Adipose tissue (tissue), 3 donors: ENCODE data around the gene SDHAF4. TPM values are rescaled to one million over a fixed set of nuclear protein-coding genes. Genes with fewer than 3 reads are reported as not detected.
"Not testable (repeated sequence)": the region's sequence is repeated elsewhere in the genome, so short reads cannot be mapped to it uniquely, and the experiment has no call there.

Source experiments
- H3K27ac ChIP-seq: one replicate; pipeline ENCODE4 v1.5.1; 2013; ENCODE audit warnings: low read depth, low read length
- WGBS, 3 donors: extraction: QIAGEN DNeasy Blood & Tissue Kit; methylation state at CpG; one replicate each; pipeline ENCODE4 v1.1.7; 2013; 5-methylcytosine and 5-hydroxymethylcytosine counted together
- polyA plus RNA-seq, 3 donors: library from polyadenylated mRNA; stranded (reverse); fragments of 200-250 nt; gene quantifications; one replicate each; pipeline ENCODE4 v1.2.3, GENCODE V29; 2013
- donor health status: healthy with polysubstance abuse.
- donor health status: Bipolar disorder and iron deficiency.
- donor health status: healthy.

The SDHAF4 gene
- polyA plus RNA-seq: 10 to 100 TPM in 1 of 3 donors, 1 to 10 TPM in 2; 3.5 to 14.1 (median 8.4) TPM

DNA sequence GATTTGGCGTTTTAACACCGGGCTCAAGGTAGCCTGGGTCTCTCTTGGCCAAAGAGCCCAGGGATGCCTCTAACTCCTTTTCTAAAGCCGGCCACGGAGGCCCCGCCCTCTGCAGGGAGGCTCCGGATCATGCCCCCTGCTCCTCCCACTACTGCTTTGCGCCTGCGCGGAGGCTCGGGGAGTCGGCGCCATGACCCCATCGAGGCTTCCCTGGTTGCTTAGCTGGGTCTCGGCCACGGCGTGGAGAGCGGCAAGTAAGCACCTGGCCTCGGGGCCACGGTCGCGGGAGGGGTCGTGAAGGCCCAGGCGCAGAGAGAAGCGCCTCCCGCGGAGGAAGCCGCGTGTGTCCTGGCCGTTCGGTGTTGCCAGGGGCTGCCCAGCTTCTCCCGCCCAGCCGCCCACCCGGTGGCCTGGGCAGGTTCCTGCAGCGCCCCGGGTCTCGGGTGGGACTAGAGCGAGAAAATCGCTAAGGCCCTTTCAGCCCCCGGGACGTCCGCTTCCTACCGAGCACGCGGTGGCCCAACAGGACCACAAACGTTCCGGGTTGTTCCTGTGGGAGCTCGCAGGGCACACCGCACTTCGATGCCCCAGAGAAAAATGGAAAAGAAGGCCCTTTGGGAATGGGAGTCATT lies at the start of gene SDHAF4:
SDHAF4 (plus strand) TSS at position 180 of the 632 bp plus-strand sequence; CDS start at position 191, 11 bp downstream.
- 1% methylated on average over 46 to 49 of the region's 49 CpGs for WGBS, 3 donors
- H3K27ac ChIP-seq: no peak within 1 kb of the TSS

DNA sequence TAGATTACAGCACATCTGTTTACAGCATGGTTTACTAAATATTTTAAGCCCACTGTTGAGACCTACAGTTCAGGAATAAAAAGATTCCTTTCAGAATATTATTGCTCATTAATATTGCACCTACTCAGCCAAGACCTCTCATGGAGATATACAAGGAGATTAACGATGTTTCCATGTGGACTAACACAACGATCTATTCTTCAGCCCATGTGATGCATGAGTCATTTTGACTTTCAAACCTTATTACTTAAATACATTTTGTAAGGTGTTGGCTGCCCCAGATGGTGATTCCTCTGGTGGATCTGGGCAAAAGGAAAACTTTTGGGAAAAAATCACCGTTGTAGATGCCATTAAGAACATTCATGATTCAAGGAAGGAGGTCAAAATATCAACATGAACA lies 48.0 kb upstream of the SDHAF4 start:
- H3K27ac ChIP-seq: no peak overlapping the region
- 81 to 91% (median 91%) methylated on average over 3 of the region's 3 CpGs for WGBS, 3 donors

GRCh38 chr6:70520575-70520974 lies 46.2 kb upstream of the SDHAF4 start:
- H3K27ac ChIP-seq: no peak overlapping the region

DNA sequence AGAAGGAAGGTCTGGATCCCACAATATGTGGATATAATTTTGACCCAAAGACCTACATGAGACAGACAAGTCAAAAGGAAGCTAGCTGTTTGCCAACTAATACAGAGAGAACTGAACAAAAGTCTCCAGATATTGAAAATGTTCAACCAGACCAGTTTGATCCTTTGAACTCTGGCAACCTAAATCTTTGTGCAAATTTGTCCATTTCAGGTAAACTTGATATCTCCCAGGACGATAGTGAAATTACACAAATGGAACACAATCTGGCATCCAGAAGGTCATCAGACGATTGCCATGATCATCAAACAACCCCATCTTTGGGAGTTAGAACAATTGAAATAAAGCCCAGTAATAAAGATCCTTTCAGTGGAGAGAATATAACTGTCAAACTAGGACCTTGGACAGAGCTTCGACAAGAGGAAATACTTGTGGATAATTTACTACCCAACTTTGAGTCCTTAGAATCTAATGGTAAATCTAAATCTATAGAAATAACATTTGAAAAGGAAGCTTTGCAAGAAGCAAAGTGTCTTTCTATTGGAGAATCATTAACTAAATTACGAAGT lies 41.9 kb upstream of the SDHAF4 start:
- WGBS, 3 donors: 66 to 93% (median 91%) methylated on average over 4 of the region's 4 CpGs
- no peak overlapping the region for H3K27ac ChIP-seq

DNA sequence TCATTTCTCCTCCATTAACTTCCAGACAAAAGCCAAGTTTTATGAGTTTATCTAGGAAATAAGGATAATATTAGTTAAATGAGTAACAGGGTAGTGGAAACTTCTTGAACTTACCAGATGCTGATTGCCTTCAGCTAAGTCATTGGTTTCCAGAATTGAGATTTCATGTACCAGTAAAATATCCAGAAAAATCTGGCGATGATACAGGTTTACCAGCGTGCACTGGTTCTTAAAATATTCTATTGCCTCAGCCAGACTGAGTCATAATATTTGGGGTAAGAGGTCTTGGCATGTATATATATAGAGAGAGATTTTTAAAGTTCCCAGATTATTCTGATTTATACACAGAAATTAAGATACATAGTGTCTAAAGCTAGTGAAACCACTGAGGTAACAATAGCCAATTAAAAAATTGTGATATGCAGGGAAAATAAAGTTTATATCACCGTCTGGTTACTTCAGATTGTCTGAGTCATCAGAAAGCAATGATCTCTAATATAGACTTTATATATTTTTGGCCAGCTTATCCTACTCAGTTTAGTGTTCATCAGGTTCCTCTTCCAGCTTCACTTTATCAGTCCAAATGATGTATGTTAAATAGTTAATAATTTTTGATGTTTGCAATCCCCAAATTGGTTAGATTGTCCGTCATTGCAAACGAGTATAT lies 39.5 kb upstream of the SDHAF4 start:
- WGBS, 3 donors: 91 to 95% (median 92%) methylated on average over 5 of the region's 5 CpGs
- no peak overlapping the region for H3K27ac ChIP-seq

DNA sequence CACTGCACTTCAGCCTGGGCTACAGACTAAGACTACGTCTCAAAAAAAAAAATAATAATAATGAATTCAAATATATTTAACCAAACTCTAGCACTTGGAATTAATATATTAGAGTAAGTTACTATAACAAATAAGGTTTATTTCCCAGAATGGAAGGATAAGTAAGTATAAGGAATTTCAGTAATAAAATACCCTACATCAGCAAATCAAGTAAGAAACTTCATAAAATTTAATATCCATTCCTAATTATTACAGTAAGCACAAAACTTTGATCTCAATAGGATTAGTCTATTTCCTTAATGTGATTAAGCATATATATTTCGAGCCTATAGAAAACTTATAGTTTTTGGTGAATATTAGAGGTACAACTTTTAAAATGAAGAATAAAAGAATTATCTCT lies 36.7 kb upstream of the SDHAF4 start:
- no peak overlapping the region for H3K27ac ChIP-seq
- 95 to 97% (median 96%) methylated on average over 2 of the region's 2 CpGs for WGBS, 3 donors

GRCh38 chr6:70531133-70531532 lies 35.6 kb upstream of the SDHAF4 start:
- 93 to 100% (median 96%) methylated on average over 1 of the region's 1 CpG for WGBS, 3 donors
- no peak overlapping the region for H3K27ac ChIP-seq

DNA sequence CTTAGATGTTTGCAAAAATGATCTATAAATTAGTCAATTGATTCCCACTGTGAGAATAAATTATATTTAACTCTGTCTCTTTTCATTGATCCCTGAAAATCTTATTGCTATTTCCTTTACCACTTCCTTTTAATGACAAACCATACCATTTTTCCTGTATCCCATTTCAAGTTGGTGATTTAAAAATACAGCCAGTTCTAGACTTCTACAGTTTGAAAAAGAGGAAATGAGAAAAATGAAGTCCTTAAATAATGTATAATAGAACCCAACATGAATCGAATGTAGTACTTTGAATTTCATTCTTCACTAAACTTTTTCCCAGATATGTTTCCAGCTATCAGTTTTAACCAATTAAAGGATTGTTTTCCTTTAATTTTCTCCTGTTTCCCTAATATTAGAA lies 29.5 kb upstream of the SDHAF4 start:
- H3K27ac ChIP-seq: no peak overlapping the region
- WGBS, 3 donors: 79 to 90% (median 80%) methylated on average over 1 of the region's 1 CpG

DNA sequence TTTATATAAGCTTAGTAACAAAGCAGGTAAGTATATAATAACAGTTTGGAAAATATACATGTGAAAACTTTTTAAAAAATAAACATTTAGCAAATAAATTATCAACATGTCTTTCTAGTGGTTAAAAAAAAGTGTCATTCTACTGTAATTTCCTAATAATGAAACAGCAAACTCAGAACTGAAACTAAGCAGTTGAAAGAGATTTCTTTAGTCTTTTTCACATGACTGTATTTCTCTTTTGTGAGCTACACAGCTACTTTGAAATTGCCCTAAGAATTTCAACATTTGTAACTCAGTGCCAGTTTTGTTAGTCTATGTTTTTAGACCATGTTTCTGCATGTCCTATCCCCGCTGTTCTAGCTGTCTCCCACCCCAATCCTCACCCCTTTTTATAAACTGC lies 28.4 kb upstream of the SDHAF4 start:
- 93 to 95% (median 95%) methylated on average over 1 of the region's 1 CpG for WGBS, 3 donors
- no peak overlapping the region for H3K27ac ChIP-seq

GRCh38 chr6:70547313-70547712 lies 19.4 kb upstream of the SDHAF4 start:
- H3K27ac ChIP-seq: no peak overlapping the region

DNA sequence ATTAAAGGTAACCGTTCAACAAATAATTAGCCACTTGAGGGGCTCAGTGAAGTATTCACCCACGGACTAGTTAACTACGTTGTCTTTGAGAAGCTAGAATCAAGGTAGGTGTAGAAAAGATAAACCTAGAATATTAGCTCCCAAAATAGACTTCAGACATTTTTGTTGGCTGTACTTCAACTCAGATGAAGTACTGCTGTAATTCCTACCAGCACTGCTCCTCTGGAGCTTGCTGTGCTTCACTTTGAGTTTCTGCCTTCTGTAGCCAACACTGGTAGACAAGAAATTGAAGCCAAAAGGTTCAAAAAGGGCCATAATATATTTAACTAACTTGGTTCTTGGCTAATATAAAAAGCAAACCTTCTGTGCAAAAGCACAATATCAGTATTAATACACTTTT lies 18.8 kb upstream of the SDHAF4 start:
- WGBS, 3 donors: 93 to 94% (median 93%) methylated on average over 3 of the region's 3 CpGs
- H3K27ac ChIP-seq: no peak overlapping the region

DNA sequence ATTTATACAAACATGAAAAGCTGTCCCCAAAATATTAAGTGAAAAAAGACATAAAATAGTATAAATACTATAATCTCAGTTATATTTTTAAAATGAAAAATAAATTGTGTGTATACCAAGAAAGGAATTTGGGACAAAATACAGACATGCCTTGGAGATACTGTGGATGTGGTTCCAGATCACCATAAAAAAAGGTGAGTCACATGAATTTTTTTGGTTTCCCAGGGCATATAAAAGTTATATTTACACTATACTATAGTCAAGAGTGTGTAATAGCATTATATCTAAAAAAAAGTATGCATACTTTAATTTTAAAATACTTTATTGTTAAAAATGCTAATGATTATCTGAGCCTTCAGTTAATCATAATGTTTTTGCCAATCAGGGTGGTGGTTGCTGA lies 17.4 kb upstream of the SDHAF4 start:
- no peak overlapping the region for H3K27ac ChIP-seq

DNA sequence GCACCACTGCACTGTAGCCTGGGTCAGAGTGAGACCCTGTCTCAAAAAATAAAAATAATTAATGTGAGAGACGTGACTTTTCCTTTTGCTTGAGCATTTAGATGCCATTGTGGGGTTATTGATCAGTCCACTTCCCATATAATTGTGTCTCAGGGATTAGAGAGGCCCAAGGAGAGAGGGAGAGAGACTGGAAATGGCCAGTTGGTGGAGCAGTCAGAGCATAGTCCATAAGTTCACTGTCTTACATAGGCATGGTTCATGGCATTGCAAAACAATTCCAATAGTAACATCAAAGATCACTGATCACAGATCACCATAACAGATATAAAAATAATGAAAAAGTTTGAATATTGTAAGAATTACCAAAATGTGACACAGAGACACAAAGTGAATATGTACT lies 15.2 kb upstream of the SDHAF4 start:
- no peak overlapping the region for H3K27ac ChIP-seq
- 82 to 100% (median 93%) methylated on average over 1 of the region's 1 CpG for WGBS, 3 donors

GRCh38 chr6:70552286-70552940 lies 14.3 kb upstream of the SDHAF4 start:
- 87 to 89% (median 89%) methylated on average over 12 to 13 of the region's 13 CpGs for WGBS, 3 donors
- H3K27ac ChIP-seq: not testable (repeated sequence)

DNA sequence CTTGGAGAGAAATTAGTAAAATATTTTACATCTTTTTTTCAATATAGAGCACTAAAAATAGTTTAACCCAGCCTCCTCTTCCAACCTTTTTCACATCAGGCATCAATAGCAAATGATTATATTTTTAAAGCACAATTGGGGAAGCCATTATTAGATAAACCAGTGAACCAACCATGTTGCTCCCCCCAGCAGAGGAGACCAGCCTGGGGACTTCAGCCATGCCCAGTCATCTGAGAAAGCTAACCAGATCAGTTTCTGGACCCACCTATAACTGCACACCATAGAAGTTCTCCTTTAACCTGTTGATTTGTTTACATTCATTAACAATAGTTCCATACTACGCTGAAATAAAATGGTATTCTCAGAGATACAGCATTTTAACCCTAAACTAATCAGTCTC lies 13.8 kb upstream of the SDHAF4 start:
- H3K27ac ChIP-seq: no peak overlapping the region
- WGBS, 3 donors: 77 to 97% (median 92%) methylated on average over 1 of the region's 1 CpG

- H3K27ac ChIP-seq: no peak overlapping the region
- 91 to 97% (median 92%) methylated on average over 1 of the region's 1 CpG for WGBS, 3 donors
These were observed 8.7 kb upstream of the SDHAF4 start for GRCh38 chr6:70557998-70558397.

DNA sequence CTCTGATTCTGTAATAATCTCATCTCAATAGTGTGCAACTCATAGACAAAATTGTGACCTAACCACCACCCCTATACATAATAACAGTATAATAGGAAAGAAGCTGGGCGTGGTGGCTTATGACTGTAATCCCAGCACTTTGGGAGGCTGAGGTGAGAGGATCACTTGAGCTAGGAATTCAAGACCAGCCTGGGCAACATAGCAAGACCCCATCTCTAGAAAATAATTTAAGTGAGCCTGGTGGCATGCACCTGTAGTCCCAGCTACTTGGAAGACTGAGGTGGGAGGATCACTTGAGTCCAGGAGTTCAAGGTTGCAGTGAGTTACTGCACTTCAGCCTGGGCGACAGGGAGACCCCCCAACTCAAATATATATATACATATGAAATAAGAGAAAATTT lies 4.3 kb upstream of the SDHAF4 start:
- 63 to 94% (median 93%) methylated on average over 2 of the region's 2 CpGs for WGBS, 3 donors
- not testable (repeated sequence) for H3K27ac ChIP-seq

- H3K27ac ChIP-seq: no peak overlapping the region
- WGBS, 3 donors: 49 to 63% (median 54%) methylated on average over 6 of the region's 6 CpGs
These were observed 3.2 kb upstream of the SDHAF4 start for GRCh38 chr6:70563530-70563929.

DNA sequence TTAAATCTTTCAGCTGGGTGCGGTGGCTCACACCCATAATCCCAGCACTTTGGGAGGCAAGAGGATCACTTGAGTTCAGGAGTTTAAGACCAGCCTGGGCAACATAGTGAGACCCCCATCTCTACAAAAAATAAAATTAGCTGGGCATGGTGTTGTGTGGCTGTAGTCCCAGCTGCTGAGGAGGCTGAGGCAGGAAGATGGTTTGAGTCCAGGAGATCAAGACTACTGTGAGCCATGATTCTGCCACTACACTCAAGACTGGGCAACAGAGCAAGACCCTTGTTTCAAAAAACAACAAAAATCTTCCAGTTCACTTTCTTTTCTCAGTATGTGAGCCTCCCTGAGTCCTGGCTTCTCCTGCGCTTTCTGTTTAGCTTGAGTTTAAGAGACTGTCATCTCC lies 7.9 kb downstream of the SDHAF4 start:
- 97 to 100% (median 100%) methylated on average over 2 of the region's 2 CpGs for WGBS, 3 donors
- no peak overlapping the region for H3K27ac ChIP-seq
